HepG2 (cell line): ENCODE measurements around the gene SAMM50. TPM values are rescaled to one million over a fixed set of nuclear protein-coding genes. Genes with fewer than 3 reads are reported as not detected.
A peak's percentile ranks its signal among the peaks of the same experiment; 100 is the strongest.

ENCODE experiments used
- ATAC-seq: fragments of 200-7000 bp; cut with Tn5 transposase; 3 replicates; pipeline ENCODE4 v1.9.1; 2020; ENCODE audit warnings: mild to moderate bottlenecking, moderate library complexity
- BruUV-seq: library from RNA; stranded (reverse); fragments of 400-500 nt; replicated peaks from 2 replicates; lab custom pipeline; 2021; lab: Mats Ljungman, UMichigan
- CTCF ChIA-PET: fragments of 300-600 bp; formaldehyde crosslinking; extraction: SDS; loops from one replicate; lab custom pipeline; 2021; ENCODE audit warnings: low total read pairs, inconsistent platforms, low intra/inter-chr PET ratio; lab: Yijun Ruan, JAX
- POLR2A ChIA-PET: fragments of 350-600 bp; sonication (Branson Sonifier 250); formaldehyde crosslinking; loops from one replicate; lab custom pipeline; 2020; ENCODE audit warnings: antibody characterized with exemption, inconsistent platforms; lab: Yijun Ruan, JAX
- DNase-seq: peaks from one replicate; pipeline ENCODE4 v3.0.0-alpha.2; 2015; ENCODE audit warnings: low spot score
- FAIRE-seq: peaks from 3 replicates; lab custom pipeline; 2011; peaks lifted over from hg19 to GRCh38; lab: Jason Lieb, UNC
- H2AFZ ChIP-seq: one replicate; pipeline ENCODE4 v1.6.1; 2011; ENCODE audit warnings: low read length, inconsistent platforms
- H3K27ac ChIP-seq: fragments of 300-600 bp; 3 replicates; pipeline ENCODE4 v1.8.0; 2011; ENCODE audit warnings: mixed run types, mild to moderate bottlenecking, mixed read lengths, low read length, inconsistent platforms; ENCODE audit not compliant: insufficient read depth; ENCODE audit errors: extremely low read length
- H3K27me3 ChIP-seq, 2 experiments: fragments of 200-600 bp in 1 of 2; 2 replicates in 1 of 2; 3 replicates in 1 of 2; pipeline versions ENCODE4 v1.6.0 to v1.8.0; 2011; ENCODE audit warnings: low read length in 2 of 2, mild to moderate bottlenecking in 2 of 2, moderate library complexity in 2 of 2, inconsistent platforms in 1 of 2; ENCODE audit not compliant: insufficient read depth in 2 of 2, control insufficient read depth in 1 of 2
- H3K36me3 ChIP-seq, 2 experiments: fragments of 200-600 bp in 1 of 2; replicated peaks in 1 of 2; 2 replicates in 1 of 2; 3 replicates in 1 of 2; pipeline versions ENCODE4 v1.5.1 to v1.8.0; 2011; ENCODE audit warnings: low read length in 2 of 2, inconsistent platforms in 1 of 2; ENCODE audit not compliant: insufficient read depth in 2 of 2, control insufficient read depth in 1 of 2
- H3K4me1 ChIP-seq: 2 replicates; pipeline ENCODE4 v1.5.1; 2012; ENCODE audit warnings: low read length, inconsistent platforms; ENCODE audit not compliant: insufficient read depth
- H3K4me2 ChIP-seq: 2 replicates; pipeline ENCODE4 v1.6.0; 2011; ENCODE audit warnings: low read depth, low read length, inconsistent platforms
- H3K4me3 ChIP-seq, 3 experiments: fragments of 200-600 bp in 1 of 3; sonication (generic), shearing (Covaris generic) in 1 of 3; replicated peaks in 1 of 3; 2 replicates each; pipeline ENCODE4 v1.5.1; 2011 to 2016; ENCODE audit warnings: low read length in 3 of 3, inconsistent platforms in 2 of 3, low read depth in 2 of 3, mild to moderate bottlenecking in 2 of 3, control low read depth in 1 of 3, mixed read lengths in 1 of 3; ENCODE audit not compliant: insufficient read depth in 1 of 3
- H3K79me2 ChIP-seq: one replicate; pipeline ENCODE4 v1.6.1; 2011; ENCODE audit warnings: low read length, inconsistent platforms; ENCODE audit not compliant: insufficient read depth
- H3K9ac ChIP-seq: 2 replicates; pipeline ENCODE4 v1.6.0; 2011; ENCODE audit warnings: mild to moderate bottlenecking, low read depth, low read length, inconsistent platforms; ENCODE audit not compliant: insufficient read depth
- H3K9me3 ChIP-seq: 2 replicates; pipeline ENCODE4 v1.5.1; 2012; ENCODE audit warnings: mild to moderate bottlenecking, low read length
- H4K20me1 ChIP-seq: 2 replicates; pipeline ENCODE4 v1.6.0; 2011; ENCODE audit warnings: inconsistent platforms, mild to moderate bottlenecking, low read length, moderate library complexity; ENCODE audit not compliant: insufficient read depth
- ATAD3A ChIP-seq: sonication (generic); formaldehyde crosslinking; IDR thresholded peaks from 2 replicates; pipeline ENCODE4 v1.4.0; 2020; ENCODE audit warnings: missing genetic modification reagents
- FOSL2 ChIP-seq: sonication (generic); formaldehyde crosslinking; IDR thresholded peaks from 2 replicates; pipeline ENCODE4 v1.4.0; 2020; ENCODE audit warnings: missing genetic modification reagents
- SALL1 ChIP-seq: sonication (generic); formaldehyde crosslinking; IDR thresholded peaks from 2 replicates; pipeline ENCODE4 v1.8.0; 2022; ENCODE audit warnings: mild to moderate bottlenecking, missing genetic modification reagents
- SAP130 ChIP-seq: IDR thresholded peaks from 2 replicates; pipeline ENCODE4 v1.6.1; 2016; ENCODE audit warnings: low read depth
- SRSF1 ChIP-seq: fragments of 200-400 bp; formaldehyde crosslinking; optimal IDR thresholded peaks from 2 replicates; pipeline ENCODE3; 2017; ENCODE audit warnings: mild to moderate bottlenecking, low read depth, low read length, moderate library complexity
- ZNF431 ChIP-seq: sonication (generic); formaldehyde crosslinking; IDR thresholded peaks from 2 replicates; pipeline ENCODE4 v1.9.0; 2022; ENCODE audit warnings: missing genetic modification reagents, low read depth, mild to moderate bottlenecking, borderline replicate concordance
- ZNF556 ChIP-seq: sonication (generic); formaldehyde crosslinking; IDR thresholded peaks from 2 replicates; pipeline ENCODE4 v1.4.0; 2020; ENCODE audit warnings: mild to moderate bottlenecking, missing genetic modification reagents, borderline replicate concordance
- WGBS: methylation state at CpG from one replicate; pipeline ENCODE4 v1.1.6; 2017; ENCODE audit warnings: low lambda C conversion rate; 5-methylcytosine and 5-hydroxymethylcytosine counted together
- in situ Hi-C: cut with HindIII; loops from 2 replicates; pipeline ENCODE4 v1.10.0; 2017; ENCODE audit warnings: low pct_unique_long_range_greater_than_20kb; ENCODE audit not compliant: extremely low pct_ligation_motif_present
- intact Hi-C: fragments of 100-400 bp; cut with micrococcal nuclease; formaldehyde crosslinking; loops from one replicate; pipeline ENCODE4 v1.10.0; 2022; ENCODE audit not compliant: unreplicated experiment
- polyA plus RNA-seq, 8 experiments: library from polyadenylated mRNA; depleted of rRNA in 3 of 8; stranded (reverse) in 7 of 8; unstranded in 1 of 8; fragments of >200 nt; fragmentation: Illumina TruSeq in 4 of 8; extraction: Trizol in 4 of 8; gene quantifications; 2 replicates each; pipeline versions ENCODE4 v1.2.1 to v1.2.3, GENCODE V29; 2011 to 2016; ENCODE audit warnings: low read depth in 4 of 8, missing spikeins in 1 of 8, mixed read lengths in 1 of 8; ENCODE audit not compliant: insufficient read depth in 1 of 8
- total RNA-seq, 5 experiments: library from RNA; depleted of rRNA; stranded (reverse); fragments of >200 nt; fragmentation: Illumina TruSeq; extraction: Trizol; gene quantifications; 2 replicates each; pipeline ENCODE4 v1.2.3, GENCODE V29; 2016; ENCODE audit warnings: low read depth in 1 of 5
- TF ChIP-seq, protein P1 (sequence below), 2 experiments: sonication (generic) in 1 of 2; formaldehyde crosslinking in 1 of 2; IDR thresholded peaks; 2 replicates each; pipeline versions ENCODE4 v1.4.0 to v1.6.1; 2016 to 2020; ENCODE audit warnings: borderline replicate concordance in 1 of 2, low read depth in 1 of 2, mild to moderate bottlenecking in 1 of 2, missing genetic modification reagents in 1 of 2
- TF ChIP-seq, protein P2 (sequence below): sonication (generic); formaldehyde crosslinking; IDR thresholded peaks from 2 replicates; pipeline ENCODE4 v1.4.0; 2020; ENCODE audit warnings: missing genetic modification reagents
- TF ChIP-seq, protein P3 (sequence below): sonication (generic); formaldehyde crosslinking; IDR thresholded peaks from 2 replicates; pipeline ENCODE4 v1.4.0; 2020; ENCODE audit warnings: mild to moderate bottlenecking, missing genetic modification reagents, borderline replicate concordance
- TF ChIP-seq, protein P4 (sequence below): fragments of 450-650 bp; IDR thresholded peaks from 2 replicates; pipeline ENCODE4 v1.6.1; 2017; ENCODE audit warnings: mild to moderate bottlenecking

Gene SAMM50
- total and polyA plus RNA-seq, 2 of the 13 experiments (the other 11 are each of a cell fraction or from before 2014, with no cell fraction given), result 34.7 to 63.4 TPM

DNA sequence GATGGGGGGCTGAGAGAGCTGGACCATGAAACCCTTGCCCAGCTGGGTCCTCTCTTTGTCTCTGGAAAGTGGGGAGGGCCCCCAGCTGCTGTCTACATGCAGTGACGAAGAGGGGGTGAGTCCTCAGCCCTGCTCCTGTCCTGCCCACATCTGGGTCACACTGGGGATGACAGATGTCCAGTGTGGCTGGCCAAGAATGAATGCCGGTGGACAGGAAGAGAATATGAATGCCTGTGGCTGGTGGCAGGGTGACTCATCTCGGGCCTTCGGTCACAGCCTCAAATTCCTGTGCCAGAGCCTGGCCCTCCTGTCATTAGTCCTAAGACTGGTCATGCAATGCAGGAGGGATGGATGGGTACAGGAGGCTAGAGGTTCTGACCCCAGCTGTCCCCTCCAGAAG lies 33.9 kb upstream of the SAMM50 start:
- no TSS peak for BruUV-seq
- H3K79me2 ChIP-seq, result peaks cover 6% of the 10 kb centered on the region
- FAIRE-seq (no peak), ATAC-seq (no peak), DNase-seq (peak; percentile 44)
- H3K36me3 ChIP-seq, result no peaks in the 10 kb centered on the region
- CTCF ChIA-PET, result no interaction called here
- H3K9ac ChIP-seq, result no peak overlapping the region
- H2AFZ ChIP-seq, result no peak overlapping the region
- WGBS, result 20% methylated on average over 1 of the region's 4 CpGs
- H4K20me1 ChIP-seq, result peaks cover 7% of the 10 kb centered on the region; the same call in 1 of the 2 replicates
- peak overlapping the region; percentile 95 for H3K4me2 ChIP-seq
- H3K9me3 ChIP-seq, result no peaks in the 10 kb centered on the region
- in situ Hi-C loops (no loop called here), intact Hi-C loops (no loop called here)
- POLR2A ChIA-PET, result interaction anchor here (1.1 kb wide), 1 partner anchor 34 kb away, joined by 5 read pairs; the partner anchor contains the start of gene SAMM50
- no peak overlapping the region for H3K27ac ChIP-seq
- H3K4me3 ChIP-seq, result no peak overlapping the region
- peaks cover 42% of the 10 kb centered on the region for H3K4me1 ChIP-seq
- H3K27me3 ChIP-seq, result no peaks in the 10 kb centered on the region; a peak in 2 of 5 replicates
- TF ChIP-seq FOSL2 (CRISPR knock-in tag), result peak; percentile 90
- TF ChIP-seq, protein P1, sequence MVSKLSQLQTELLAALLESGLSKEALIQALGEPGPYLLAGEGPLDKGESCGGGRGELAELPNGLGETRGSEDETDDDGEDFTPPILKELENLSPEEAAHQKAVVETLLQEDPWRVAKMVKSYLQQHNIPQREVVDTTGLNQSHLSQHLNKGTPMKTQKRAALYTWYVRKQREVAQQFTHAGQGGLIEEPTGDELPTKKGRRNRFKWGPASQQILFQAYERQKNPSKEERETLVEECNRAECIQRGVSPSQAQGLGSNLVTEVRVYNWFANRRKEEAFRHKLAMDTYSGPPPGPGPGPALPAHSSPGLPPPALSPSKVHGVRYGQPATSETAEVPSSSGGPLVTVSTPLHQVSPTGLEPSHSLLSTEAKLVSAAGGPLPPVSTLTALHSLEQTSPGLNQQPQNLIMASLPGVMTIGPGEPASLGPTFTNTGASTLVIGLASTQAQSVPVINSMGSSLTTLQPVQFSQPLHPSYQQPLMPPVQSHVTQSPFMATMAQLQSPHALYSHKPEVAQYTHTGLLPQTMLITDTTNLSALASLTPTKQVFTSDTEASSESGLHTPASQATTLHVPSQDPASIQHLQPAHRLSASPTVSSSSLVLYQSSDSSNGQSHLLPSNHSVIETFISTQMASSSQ (IDR thresholded peaks at IDR 0.05; ENCODE audit: low read depth), result no peak
- TF ChIP-seq, protein P1 (CRISPR knock-in tag; IDR thresholded peaks at IDR 0.05; ENCODE audit: borderline replicate concordance), result 0 out of 2 replicates have a peak, but pooled peaks have one; percentile 27
- no peak for TF ChIP-seq ZNF431 (CRISPR knock-in tag)
- TF ChIP-seq, protein P2, sequence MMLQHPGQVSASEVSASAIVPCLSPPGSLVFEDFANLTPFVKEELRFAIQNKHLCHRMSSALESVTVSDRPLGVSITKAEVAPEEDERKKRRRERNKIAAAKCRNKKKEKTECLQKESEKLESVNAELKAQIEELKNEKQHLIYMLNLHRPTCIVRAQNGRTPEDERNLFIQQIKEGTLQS (CRISPR knock-in tag), result 0 out of 2 replicates have a peak, but pooled peaks have one; percentile 45
- TF ChIP-seq ATAD3A (CRISPR knock-in tag), result no peak
- TF ChIP-seq, protein P3, sequence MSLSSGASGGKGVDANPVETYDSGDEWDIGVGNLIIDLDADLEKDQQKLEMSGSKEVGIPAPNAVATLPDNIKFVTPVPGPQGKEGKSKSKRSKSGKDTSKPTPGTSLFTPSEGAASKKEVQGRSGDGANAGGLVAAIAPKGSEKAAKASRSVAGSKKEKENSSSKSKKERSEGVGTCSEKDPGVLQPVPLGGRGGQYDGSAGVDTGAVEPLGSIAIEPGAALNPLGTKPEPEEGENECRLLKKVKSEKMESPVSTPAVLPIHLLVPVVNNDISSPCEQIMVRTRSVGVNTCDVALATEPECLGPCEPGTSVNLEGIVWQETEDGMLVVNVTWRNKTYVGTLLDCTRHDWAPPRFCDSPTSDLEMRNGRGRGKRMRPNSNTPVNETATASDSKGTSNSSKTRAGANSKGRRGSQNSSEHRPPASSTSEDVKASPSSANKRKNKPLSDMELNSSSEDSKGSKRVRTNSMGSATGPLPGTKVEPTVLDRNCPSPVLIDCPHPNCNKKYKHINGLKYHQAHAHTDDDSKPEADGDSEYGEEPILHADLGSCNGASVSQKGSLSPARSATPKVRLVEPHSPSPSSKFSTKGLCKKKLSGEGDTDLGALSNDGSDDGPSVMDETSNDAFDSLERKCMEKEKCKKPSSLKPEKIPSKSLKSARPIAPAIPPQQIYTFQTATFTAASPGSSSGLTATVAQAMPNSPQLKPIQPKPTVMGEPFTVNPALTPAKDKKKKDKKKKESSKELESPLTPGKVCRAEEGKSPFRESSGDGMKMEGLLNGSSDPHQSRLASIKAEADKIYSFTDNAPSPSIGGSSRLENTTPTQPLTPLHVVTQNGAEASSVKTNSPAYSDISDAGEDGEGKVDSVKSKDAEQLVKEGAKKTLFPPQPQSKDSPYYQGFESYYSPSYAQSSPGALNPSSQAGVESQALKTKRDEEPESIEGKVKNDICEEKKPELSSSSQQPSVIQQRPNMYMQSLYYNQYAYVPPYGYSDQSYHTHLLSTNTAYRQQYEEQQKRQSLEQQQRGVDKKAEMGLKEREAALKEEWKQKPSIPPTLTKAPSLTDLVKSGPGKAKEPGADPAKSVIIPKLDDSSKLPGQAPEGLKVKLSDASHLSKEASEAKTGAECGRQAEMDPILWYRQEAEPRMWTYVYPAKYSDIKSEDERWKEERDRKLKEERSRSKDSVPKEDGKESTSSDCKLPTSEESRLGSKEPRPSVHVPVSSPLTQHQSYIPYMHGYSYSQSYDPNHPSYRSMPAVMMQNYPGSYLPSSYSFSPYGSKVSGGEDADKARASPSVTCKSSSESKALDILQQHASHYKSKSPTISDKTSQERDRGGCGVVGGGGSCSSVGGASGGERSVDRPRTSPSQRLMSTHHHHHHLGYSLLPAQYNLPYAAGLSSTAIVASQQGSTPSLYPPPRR (CRISPR knock-in tag), result 0 out of 2 replicates have a peak, but pooled peaks have one; percentile 19
- TF ChIP-seq, protein P4, sequence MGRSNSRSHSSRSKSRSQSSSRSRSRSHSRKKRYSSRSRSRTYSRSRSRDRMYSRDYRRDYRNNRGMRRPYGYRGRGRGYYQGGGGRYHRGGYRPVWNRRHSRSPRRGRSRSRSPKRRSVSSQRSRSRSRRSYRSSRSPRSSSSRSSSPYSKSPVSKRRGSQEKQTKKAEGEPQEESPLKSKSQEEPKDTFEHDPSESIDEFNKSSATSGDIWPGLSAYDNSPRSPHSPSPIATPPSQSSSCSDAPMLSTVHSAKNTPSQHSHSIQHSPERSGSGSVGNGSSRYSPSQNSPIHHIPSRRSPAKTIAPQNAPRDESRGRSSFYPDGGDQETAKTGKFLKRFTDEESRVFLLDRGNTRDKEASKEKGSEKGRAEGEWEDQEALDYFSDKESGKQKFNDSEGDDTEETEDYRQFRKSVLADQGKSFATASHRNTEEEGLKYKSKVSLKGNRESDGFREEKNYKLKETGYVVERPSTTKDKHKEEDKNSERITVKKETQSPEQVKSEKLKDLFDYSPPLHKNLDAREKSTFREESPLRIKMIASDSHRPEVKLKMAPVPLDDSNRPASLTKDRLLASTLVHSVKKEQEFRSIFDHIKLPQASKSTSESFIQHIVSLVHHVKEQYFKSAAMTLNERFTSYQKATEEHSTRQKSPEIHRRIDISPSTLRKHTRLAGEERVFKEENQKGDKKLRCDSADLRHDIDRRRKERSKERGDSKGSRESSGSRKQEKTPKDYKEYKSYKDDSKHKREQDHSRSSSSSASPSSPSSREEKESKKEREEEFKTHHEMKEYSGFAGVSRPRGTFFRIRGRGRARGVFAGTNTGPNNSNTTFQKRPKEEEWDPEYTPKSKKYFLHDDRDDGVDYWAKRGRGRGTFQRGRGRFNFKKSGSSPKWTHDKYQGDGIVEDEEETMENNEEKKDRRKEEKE, result no peak
- TF ChIP-seq SAP130 (CRISPR knock-in tag), result peak; percentile 25; the same call in 1 of the 2 replicates
- TF ChIP-seq ZNF556 (CRISPR knock-in tag), result 0 out of 2 replicates have a peak, but pooled peaks have one; percentile 22
- 0 out of 2 replicates have a peak, but pooled peaks have one; percentile 4 for TF ChIP-seq SALL1 (CRISPR knock-in tag)
- no peak for TF ChIP-seq SRSF1
